Peyer's patch (tissue), 4 donors: Measurements from ENCODE around the gene BRF1. TPM values are rescaled to one million over a fixed set of nuclear protein-coding genes. Genes with fewer than 3 reads are reported as not detected.

ENCODE experiments used
- DNase-seq, 3 donors: peaks; one replicate each; pipeline ENCODE4 v3.0.0-alpha.2; 2017 to 2019
- H3K27ac ChIP-seq, 4 donors: fragments of 200-600 bp; sonication (generic); one replicate each; pipeline ENCODE4 v1.5.1; 2016 to 2019
- H3K27me3 ChIP-seq, 2 donors: fragments of 200-600 bp; sonication (generic); one replicate each; pipeline ENCODE4 v1.5.1; 2019
- H3K36me3 ChIP-seq, 3 donors: fragments of 200-600 bp; sonication (generic); one replicate each; pipeline ENCODE4 v1.5.1; 2016 to 2019
- H3K4me1 ChIP-seq, 4 donors: fragments of 200-600 bp; sonication (generic); one replicate each; pipeline ENCODE4 v1.5.1; 2016 to 2019
- H3K4me3 ChIP-seq, 4 donors: fragments of 200-600 bp; sonication (generic); 1 replicate in 3 of 4; 2 replicates in 1 of 4; pipeline ENCODE4 v1.5.1; 2016 to 2019; ENCODE audit warnings: mild to moderate bottlenecking in 1 of 4
- H3K9me3 ChIP-seq, 4 donors: fragments of 200-600 bp; sonication (generic); one replicate each; pipeline ENCODE4 v1.5.1; 2016 to 2019; ENCODE audit warnings: mild to moderate bottlenecking in 1 of 4
- POLR2A ChIP-seq, 2 donors: fragments of 450-650 bp; IDR thresholded peaks; one replicate each; pipeline ENCODE4 v1.5.1; 2017; ENCODE audit warnings: antibody characterized with exemption in 2 of 2, mild to moderate bottlenecking in 2 of 2, moderate library complexity in 2 of 2
- total RNA-seq, 4 donors: library from RNA; depleted of rRNA; stranded (reverse); fragments of >200 nt; gene quantifications; one replicate each; pipeline ENCODE4 v1.1.0, GENCODE V29; 2016
- TF ChIP-seq, protein P1 (sequence below), 6 experiments: fragments of 450-650 bp in 4 of 6; fragments of 200-600 bp in 2 of 6; sonication (generic) in 1 of 6; IDR thresholded peaks; one replicate each; pipeline ENCODE4 v1.5.1; 2017 to 2019; ENCODE audit warnings: antibody characterized with exemption in 6 of 6, mild to moderate bottlenecking in 3 of 6, moderate library complexity in 1 of 6

Gene BRF1
- total RNA-seq, 4 donors from 2014 or later: 40.8 to 112 (median 90.3) TPM

DNA sequence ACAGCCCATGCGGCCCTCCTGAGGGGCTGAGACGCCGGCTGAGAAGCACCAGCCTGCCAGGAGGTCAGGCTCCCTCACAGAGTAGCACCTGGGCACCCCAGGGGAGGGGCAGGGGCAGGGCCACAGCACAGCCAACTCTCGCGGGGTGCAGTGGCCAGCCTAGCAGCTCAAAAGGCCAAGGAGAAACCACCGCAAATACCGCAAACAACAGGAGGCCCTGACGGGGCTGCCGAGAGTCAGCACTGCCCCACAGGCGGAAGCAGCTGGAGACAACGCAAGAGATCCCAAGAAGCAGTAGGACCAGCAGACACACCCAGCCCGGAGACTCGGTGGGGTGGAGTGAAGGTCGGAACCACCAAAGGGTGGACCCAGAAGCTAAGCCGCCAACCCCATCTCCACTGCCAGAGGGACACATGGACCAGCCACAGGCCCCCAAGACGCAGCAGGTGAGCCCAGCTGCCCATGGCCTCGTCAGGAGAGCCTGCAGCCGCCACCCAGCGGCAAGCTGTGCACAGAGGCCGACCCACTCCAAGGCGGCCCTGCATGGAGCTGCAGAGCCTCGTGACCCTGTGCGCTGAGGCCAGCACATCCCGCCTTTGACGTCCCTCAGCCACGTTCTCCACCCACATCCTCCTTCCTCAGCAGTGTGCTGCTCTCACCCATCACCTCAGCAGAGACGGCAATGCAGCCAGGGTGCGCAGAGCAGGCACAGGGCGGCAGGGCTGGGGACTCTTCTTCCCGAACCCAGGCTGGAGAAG, 84.1 kb downstream of the BRF1 start:
- no peaks in the 10 kb centered on the region for H3K4me1 ChIP-seq
- TF ChIP-seq POLR2A (IDR thresholded peaks at IDR 0.05): no peak
- TF ChIP-seq, protein P1, sequence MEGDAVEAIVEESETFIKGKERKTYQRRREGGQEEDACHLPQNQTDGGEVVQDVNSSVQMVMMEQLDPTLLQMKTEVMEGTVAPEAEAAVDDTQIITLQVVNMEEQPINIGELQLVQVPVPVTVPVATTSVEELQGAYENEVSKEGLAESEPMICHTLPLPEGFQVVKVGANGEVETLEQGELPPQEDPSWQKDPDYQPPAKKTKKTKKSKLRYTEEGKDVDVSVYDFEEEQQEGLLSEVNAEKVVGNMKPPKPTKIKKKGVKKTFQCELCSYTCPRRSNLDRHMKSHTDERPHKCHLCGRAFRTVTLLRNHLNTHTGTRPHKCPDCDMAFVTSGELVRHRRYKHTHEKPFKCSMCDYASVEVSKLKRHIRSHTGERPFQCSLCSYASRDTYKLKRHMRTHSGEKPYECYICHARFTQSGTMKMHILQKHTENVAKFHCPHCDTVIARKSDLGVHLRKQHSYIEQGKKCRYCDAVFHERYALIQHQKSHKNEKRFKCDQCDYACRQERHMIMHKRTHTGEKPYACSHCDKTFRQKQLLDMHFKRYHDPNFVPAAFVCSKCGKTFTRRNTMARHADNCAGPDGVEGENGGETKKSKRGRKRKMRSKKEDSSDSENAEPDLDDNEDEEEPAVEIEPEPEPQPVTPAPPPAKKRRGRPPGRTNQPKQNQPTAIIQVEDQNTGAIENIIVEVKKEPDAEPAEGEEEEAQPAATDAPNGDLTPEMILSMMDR (IDR thresholded peaks at IDR 0.05): no peak
- no peaks in the 10 kb centered on the region for H3K9me3 ChIP-seq
- H3K36me3 ChIP-seq: peaks cover 0 to 63% (median 0%) of the 10 kb centered on the region in 3 donors
- no peak for DNase-seq
- no peaks in the 10 kb centered on the region for H3K27me3 ChIP-seq
- no peak overlapping the region for H3K4me3 ChIP-seq
- H3K27ac ChIP-seq: no peak overlapping the region

DNA sequence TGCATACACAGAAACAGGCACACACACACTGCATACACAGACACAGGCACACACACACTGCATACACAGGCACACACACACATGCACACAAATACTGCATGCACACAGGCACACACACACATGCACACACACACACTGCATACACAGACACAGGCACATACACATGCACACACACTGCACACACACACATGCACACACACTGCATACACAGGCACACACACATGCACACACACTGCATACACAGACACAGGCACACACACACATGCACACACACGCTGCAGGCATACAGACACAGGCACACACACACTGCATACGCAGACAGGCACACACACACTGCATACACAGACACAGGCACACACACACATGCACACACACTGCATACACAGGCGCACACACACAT, 85.2 kb downstream of the BRF1 start:
- no peaks in the 10 kb centered on the region for H3K4me1 ChIP-seq
- H3K36me3 ChIP-seq: peaks cover 0 to 63% (median 0%) of the 10 kb centered on the region in 3 donors
- H3K4me3 ChIP-seq: no peak overlapping the region
- TF ChIP-seq, protein P1 (IDR thresholded peaks at IDR 0.05): no peak
- TF ChIP-seq POLR2A (IDR thresholded peaks at IDR 0.05): no peak
- no peaks in the 10 kb centered on the region for H3K9me3 ChIP-seq
- DNase-seq: no peak
- no peak overlapping the region for H3K27ac ChIP-seq
- H3K27me3 ChIP-seq: no peaks in the 10 kb centered on the region

DNA sequence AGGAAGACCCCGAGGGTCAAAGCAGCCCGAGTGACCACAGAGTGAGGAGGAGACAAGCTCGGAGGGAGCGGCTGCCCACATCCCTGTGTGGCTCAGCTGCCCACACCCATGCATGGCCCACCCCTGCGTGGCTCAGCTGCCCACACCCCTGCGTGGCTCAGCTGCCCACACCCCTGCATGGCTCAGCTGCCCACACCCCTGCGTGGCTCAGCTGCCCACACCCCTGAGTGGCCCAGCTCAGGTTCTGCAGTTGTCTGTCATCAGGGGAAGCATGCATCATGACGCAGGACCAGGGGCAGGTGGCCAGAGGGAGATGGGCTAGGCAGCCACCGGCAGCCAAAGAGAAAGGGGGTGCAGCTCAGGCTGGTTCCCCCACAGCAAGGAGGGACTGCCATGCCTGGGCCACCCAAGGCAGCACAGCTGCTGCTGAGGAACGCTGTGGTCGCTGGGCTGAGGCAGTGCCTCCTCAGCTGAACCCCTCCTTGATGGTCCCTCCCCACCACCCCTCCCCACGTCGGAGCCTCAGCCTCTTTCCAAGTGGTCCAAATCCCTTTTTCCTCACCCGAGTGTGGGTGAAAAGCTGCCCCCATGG, 86.4 kb downstream of the BRF1 start:
- no peak for DNase-seq
- Histone ChIP-seq H3K36me3 (peaks cover 0 to 63% (median 0%) of the 10 kb centered on the region in 3 donors), H3K27ac (no peak overlapping the region), H3K4me3 (no peak overlapping the region), H3K9me3 (no peaks in the 10 kb centered on the region), H3K4me1 (no peaks in the 10 kb centered on the region), H3K27me3 (no peaks in the 10 kb centered on the region)
- TF ChIP-seq POLR2A (IDR thresholded peaks at IDR 0.05): no peak
- TF ChIP-seq, protein P1 (IDR thresholded peaks at IDR 0.05): no peak

DNA sequence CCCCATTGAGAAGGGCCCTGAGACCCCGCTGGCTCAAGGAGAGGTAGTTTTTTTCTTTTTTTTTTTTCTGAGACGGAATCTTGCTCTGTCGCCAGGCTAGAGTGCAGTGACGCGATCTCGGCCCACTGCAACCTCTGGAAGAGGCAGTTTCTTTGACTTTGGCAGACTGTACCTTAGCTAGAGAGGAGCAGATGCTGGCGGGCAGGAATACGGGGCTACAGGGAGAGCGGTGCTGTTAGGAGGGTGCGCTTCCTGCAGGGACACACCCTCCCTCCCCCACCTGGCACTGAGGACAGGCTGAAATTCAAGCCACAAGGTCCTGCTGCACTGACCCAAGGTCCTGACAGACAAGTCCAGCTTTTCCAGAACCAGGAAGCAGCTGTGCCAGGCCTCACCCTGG, 87.4 kb downstream of the BRF1 start:
- TF ChIP-seq POLR2A (IDR thresholded peaks at IDR 0.05): no peak
- TF ChIP-seq, protein P1 (IDR thresholded peaks at IDR 0.05): no peak
- no peaks in the 10 kb centered on the region for H3K27me3 ChIP-seq
- no peak overlapping the region for H3K27ac ChIP-seq
- H3K4me3 ChIP-seq: no peak overlapping the region
- H3K9me3 ChIP-seq: no peaks in the 10 kb centered on the region
- no peaks in the 10 kb centered on the region for H3K4me1 ChIP-seq
- DNase-seq: no peak
- H3K36me3 ChIP-seq: peaks cover 0 to 54% (median 0%) of the 10 kb centered on the region in 3 donors

DNA sequence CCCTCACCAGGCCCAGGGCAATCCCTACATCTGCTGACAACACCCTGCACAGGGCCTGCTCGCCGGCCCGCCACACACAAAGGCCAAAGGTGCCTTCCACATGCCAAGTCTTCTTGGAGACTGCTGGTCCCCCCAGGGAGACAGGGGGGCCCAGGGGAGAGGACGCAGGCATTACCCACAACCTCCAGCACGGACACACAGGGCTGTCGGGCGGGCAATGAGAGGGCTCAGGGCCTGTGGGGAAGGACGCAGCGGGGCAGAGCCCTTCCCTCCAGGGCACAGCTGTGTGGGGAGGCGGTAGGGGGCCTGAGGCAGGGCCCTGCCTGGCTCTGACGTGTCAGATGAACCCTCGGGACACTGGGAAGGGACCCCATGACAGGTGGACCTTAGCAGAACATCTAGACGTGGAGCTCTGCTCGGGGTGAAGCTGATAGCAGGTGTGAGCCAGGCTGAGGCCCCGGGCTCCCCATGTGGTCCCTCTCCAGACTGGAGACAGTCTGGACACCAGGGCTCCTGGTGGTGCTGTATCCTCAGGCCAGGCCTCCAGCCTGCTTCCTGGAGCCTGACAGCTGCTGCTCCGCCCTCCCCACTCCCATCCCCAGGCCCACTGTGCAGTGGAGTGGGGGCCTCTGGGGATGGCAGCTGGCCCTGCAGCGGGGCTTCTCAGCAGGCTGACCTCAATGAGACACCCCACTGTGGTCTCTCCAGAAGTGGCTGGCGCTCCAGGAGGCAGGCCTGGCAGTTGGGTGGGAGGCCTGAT, 88.1 kb downstream of the BRF1 start:
- Histone ChIP-seq H3K36me3 (peaks cover 0 to 48% (median 0%) of the 10 kb centered on the region in 3 donors), H3K27me3 (no peaks in the 10 kb centered on the region), H3K4me3 (no peak overlapping the region), H3K4me1 (no peaks in the 10 kb centered on the region), H3K27ac (no peak overlapping the region), H3K9me3 (no peaks in the 10 kb centered on the region)
- TF ChIP-seq, protein P1 (IDR thresholded peaks at IDR 0.05): no peak
- no peak for TF ChIP-seq POLR2A (IDR thresholded peaks at IDR 0.05)
- no peak for DNase-seq
